ENCODE results near the gene FMC1.
"Not testable (repeated sequence)": the region's sequence is repeated elsewhere in the genome, so short reads cannot be mapped to it uniquely, and the experiment has no call there.

FMC1 gene

DNA sequence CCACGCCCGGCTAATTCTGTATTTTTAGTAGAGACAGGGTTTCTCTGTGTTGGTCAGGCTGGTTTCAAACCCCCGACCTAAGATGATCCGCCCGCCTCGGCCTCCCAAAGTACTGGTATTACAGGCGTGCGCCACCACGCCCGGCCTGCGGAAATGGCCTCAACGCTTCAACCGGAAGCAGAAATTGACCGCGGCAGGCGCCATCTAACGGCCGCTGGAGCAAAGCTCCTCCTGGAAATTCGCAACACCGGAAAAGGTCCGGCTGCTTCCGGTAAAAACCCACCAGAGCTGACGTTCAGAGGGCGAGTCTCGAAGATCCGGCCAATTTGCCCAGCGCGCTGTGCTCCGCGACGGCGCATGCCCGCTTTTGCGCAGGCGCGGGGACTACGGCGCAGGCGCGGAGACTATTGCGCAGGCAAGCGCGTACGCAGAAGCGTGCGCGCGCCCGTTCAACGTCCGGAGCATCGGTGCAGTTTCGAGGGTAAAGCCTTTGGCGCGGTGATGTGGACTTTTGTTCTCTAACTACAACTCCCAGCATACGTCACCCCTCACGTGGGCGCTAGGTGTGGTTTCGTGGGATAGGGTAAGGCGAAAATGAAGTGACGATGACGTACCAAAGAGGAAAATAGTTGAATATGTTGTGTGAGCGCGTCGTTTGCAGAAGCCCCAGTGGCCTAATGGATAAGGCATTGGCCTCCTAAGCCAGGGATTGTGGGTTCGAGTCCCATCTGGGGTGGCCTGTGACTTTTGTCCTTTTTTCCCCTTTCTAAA, 915 bp upstream of the FMC1 start:
- DNase-seq (ENCODE audit: low read depth in 2 of 2), result peak; percentile 97 to 98

DNA sequence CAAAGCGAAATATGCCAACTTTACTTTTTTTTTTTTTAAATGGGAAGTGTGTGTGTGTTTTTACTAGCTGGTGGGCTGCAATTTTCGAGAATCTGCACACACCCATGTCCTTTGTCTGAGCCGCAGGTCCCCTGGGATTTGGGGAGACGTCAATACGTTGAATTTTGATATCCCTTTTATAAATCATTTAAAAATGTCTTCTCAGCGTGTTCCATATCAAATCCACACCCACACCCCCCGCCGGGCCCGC, 404 bp upstream of the FMC1 start:
- DNase-seq (ENCODE audit: low read depth in 2 of 2), result peak in 1 of 2 experiments; percentile 67

DNA sequence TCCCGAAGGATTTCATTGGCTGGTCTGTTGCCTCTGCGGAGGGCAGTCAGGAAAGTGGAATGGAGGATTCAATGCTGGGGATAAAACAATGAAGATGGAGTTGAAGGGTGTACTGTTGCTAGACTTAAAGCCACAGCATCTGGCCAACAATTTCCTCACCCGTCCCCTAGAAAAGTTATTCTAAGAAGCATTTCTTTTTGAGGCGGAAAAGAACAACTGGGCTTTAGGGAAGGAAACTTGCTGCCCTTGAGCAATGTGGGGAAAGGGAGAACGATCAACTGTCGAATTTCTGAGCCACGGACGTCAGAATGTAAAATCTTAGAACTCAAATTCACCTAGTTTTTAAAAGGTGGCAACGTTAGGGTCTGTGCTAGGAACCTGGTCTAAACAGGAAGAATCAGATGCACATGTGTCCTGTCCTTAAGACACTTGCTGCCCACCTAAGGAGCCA, 664 bp downstream of the FMC1 start:
- no peak for DNase-seq (ENCODE audit: low read depth in 2 of 2)

DNA sequence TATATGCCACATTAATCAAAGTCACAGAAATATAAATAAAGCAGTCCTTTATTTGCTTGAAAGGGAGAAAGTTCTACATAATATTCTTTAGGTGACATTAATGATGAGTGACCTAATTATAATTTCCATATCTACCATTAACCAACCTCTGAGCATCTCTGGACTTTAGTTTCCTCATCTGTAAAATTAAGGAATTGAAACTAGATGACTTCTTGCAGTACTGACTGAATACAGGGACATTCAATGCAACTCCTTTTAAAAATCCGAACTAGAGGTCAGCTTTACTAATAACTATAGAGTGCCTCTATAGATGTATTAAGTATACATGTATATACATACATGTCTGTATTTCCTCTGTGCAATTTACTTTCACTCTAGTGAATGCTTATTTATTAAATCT, 3.9 kb downstream of the FMC1 start:
- no peak for DNase-seq (ENCODE audit: low read depth in 2 of 2)

DNA sequence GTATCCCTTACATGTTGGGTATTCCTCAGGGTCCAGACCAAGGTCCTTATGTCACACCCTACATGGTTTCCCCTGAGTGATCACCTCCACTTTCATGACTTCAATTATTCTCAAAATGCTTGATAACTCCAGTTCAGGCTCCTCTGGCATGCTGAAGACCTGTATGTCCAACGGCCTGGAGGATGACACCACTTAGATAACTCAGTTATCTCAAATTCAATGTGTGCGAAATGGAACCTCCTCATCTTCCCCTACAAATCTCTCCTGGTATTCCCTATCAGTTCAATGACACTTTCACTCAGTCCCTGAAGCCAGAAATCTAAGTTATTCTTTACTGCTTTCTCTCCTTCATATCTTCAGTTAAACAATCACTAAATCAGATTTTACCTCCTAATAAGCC, 9.9 kb downstream of the FMC1 start:
- DNase-seq (ENCODE audit: low read depth in 2 of 2), result no peak

DNA sequence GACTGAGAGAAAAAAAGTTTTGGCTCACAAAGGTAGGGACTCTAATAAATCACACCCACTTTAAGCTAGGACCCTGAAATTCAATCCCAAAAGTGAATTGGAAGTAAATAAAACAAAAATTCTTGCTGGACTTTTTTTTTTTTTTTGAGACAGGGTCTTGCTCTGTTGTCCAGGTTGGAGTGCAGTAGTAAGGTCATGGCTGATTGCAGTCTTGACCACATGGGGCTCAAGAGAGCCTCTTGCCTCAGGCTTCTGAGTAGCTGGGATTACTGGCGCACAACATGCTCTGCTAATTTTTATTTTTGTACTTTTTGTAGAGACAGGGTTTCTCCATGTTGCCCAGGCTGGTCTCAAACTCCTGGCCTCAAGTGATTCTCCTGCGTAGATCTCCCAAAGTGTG, 13.6 kb downstream of the FMC1 start:
- DNase-seq (ENCODE audit: low read depth in 2 of 2), result no peak

DNA sequence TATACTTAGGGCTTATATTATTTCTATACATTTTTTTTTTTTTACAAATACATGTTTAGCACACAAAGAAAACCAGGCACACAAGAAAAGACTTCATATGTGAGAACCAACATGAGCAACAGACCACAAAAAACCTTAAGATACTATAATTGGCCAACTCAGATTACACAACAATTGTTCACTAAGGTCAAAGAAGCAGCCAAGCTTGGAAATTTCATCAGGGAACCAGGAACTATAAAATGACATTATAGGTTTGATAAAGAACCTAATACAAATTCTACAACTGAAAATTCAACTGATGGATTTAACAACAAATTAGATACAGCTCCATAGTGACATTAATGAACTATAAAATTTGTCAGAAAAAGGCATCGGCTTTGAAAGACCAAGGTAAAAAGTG, 14.2 kb downstream of the FMC1 start:
- DNase-seq (ENCODE audit: low read depth in 2 of 2), result no peak

DNA sequence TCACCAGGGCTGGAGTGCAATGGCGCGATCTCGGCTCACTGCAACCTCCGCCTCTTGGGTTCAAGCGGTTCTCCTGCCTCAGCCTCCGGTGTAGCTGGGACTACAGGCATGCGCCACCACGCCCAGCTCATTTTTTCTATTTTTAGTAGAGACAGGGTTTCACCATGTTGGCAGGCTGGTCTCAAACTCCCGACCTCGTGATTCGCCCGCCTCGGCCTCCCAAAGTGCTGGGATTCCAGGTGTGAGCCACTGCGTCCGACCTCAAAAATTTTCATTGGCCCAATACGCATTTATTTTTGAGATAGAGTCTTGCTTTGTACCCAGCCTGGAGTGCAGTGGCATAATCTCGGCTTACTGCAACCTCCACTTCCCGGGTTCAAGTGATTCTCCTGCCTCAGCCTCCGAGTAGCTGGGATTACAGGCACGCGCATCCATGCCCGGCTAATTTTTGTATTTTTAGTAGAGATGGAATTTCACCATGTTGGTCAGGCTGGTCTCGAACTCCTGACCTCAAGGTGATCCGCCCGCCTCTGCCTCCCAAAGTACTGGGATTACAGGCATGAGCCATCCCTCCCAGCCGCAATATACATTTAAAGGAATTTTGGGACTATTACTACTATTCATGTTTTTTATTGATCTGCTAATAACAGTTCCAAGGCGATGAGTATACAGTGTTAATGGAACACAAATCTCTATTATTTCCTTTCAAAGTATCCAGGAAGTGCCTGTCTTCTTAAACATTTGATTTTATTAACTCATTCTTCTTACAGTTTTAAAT, 16.8 kb downstream of the FMC1 start:
- not testable (repeated sequence) for DNase-seq (ENCODE audit: low read depth in 2 of 2)

DNA sequence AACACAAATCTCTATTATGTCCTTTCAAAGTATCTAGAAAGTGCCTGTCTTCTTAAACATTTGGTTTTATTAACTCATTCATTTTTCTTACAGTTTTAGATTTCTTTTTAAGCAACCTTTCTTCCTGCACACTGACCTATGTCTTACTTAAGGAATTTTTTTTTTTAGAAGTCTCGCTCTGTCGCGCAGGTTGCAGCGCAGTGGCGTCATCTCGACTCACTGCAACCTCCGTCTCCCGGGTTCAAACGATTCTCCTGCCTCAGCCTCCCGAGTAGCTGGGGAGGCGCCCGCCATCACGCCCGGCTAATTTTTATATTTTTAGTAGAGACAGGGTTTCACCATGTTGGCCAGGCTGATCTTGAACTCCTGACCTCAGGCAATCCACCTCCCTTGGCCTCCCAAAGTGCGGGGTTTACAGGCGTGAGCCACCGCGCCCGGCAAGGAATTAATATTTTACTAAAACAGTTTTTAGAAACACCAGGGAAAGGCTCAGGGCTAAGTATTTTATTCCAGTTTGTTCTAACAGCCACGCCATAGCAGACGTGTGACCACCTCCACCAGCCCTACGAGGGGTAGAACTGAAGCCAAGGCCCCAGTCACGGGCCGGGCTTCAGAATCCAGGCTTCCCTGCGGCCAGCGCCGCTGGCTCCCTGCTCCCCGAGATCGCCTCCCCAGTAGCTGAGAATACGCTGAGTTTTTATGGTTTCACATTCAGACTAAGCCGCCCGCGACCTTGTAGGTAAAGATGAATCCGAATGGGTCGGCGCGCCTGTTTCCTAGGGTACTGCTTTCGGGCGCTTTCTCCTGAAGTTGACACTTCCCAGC, 17.6 kb downstream of the FMC1 start:
- peak; percentile 18 to 28 for DNase-seq (ENCODE audit: low read depth in 2 of 2)

DNA sequence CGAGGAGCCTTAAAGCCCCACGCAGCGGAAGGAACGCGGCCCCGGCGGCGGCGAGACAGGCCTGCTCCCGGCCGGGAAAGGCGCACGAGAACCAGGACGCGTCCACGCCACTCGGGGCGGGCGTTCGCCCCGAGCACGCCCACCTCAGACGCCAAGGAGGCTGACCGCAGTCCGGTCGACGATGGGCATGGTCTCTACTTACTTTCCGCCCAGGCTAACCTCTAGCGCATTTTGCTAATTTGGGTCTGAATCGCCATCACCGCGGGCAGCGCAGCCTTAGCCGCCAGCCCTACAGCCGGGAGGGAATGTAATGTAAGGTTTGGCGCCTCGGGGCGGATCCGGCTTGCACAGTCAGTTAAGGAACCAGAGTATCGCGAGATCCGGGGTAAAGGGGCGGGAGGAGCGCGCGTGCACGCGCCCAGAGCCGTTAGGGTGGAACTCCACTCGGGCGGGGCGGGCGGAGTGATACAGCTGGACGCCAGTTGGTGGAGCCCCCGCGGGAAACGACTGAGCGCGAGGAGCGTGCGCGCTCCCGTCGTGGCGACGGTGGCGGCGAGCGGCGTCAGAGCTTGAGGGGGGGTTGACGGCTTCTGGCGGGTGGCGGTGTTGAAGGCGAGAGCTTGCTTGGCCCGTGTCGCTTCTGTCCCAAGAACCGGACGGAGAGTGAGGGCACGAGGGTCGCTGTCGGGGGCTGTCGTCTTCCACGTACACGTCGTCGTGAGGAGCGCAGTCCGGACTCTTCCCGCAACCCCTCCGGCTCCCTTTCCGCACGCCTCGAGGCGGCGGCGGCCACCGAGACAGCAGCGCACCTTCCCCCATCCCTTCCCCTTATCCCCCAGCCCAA, 18.5 kb downstream of the FMC1 start, which contains the start of gene LUC7L2:
Gene LUC7L2, plus strand, starts transcription at position 529 of the 844 bp plus-strand sequence. CDS start 368 bp downstream, outside the sequence.
- peak; percentile 99 to 100 for DNase-seq (ENCODE audit: low read depth in 2 of 2)

DNA sequence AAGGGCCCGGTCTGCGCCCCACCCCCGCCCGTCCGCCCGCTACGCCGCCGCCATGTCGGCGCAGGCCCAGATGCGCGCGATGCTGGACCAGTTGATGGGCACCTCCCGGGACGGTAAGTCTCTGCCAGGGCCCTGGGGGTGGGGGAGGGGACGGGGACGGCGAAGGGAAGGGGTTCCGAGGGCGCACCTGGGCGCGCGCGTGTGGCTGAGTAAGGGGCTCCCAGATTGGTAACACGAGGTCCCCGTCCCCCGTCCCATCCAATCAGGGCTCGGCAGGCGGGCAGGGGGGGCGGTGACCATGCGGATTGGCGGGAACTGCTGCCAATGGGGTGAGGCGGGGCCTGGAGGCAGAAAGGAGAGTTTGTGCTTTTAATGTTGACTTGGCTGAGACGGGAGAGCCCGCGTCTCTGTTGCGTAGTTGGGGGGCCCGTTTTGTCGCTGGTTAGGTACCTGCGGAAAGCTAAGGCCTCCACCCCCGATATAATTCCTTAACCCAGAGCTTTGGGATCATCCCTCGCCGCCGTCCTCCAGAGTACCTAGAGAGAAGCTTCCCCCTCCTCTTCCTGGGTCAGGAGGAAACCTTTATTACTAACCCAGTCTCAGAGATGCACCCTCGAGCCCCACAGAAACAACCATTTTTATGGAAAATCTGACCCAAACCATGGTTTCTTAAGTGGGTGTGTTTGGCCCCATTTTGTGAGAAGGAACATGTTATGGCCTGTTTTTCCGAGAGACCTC, 19.2 kb downstream of the FMC1 start:
- DNase-seq (ENCODE audit: low read depth in 2 of 2), result peak; percentile 97 to 98

DNA sequence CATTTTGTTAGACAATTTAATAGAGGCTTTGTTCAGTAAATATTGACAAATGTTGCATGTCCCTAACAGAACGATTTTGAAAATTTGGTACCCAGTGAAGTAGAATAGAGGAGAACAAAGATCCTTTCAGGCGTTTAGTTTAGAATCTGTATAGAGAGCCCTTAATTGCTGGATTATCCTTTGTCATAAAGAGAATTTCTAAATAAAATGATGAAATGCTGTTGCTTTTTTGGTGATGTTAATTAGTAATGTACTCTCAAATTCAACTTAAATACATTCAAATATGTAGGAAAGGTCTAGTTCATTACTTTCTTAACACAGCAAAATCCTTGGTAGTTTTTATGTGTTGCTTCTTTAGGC, 19.8 kb downstream of the FMC1 start:
- DNase-seq (ENCODE audit: low read depth in 2 of 2), result no peak

DNA sequence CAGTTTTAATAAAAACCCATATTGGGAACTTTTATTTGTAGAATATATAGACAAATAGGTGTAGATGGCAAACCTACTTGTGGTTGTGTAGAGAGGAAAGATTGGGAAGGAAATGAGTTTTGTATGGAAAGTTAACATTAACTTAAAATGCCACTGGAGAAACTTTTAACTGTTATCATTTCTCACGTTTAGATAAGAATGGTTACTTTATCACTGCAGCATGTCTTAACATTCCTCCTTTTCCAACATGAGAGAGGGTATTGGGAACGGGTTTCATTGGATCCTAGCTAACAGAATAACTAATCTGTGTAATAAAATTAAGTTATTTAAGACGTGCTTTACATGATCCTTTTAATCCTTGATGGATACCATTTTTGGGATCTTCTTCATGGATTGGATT, 20.4 kb downstream of the FMC1 start:
- DNase-seq (ENCODE audit: low read depth in 2 of 2), result no peak

DNA sequence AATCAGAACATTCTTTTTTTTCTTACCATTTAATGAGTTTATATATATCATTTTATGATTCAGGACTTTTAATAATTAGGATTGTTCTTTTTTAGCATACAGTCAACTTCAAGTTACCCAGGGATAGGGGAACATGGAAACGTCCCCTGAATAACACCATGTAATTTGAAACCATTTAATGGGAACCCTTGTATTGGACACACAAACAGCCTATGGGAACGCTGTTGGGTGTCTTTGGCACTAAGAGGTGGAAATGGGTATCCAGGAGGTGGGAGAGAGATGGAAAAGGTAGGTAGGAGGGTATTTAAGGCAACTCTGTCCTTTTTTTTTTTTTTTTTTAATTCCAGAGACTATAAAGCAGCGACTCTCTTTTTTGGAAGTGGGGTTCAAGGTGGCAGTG, 21.2 kb downstream of the FMC1 start:
- DNase-seq (ENCODE audit: low read depth in 2 of 2), result no peak

DNA sequence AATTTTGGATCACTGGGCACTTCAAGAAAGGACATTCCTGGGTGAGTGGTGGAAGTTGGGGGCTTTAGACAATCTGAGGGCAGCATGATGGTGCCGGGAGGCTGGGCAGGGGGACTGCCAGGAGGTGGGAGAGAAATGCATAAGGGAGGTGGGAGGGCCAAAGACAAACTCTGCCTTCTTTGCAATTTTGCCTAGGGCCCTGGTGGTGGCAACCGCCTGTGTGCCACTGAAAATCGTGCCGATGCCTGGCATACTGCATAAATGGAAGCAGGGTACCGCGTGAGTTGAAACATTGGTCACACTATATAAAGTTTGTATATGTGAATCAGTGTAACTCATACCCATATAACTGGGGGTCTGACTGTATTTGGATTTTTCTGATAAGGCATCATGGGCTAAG, 21.8 kb downstream of the FMC1 start:
- DNase-seq (ENCODE audit: low read depth in 2 of 2), result no peak

DNA sequence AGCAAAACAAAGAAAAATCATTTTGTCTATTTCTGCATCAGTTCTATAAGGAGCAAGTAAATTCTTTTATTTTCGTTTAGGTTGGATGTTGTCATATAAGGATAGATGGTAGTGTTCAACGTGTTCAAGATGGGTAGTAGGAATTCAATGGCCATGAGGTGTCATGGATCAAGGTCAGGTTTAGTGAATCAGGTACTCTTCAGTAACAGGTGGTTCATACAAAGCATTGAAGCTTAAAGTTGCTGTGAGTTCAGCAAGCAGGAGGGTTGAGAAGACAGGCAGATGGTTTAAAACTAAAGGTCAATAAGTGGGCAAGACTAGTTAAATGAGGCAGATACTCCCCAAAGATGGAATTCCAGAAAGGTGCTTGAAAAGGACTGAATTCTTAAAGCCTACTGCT, 24.2 kb downstream of the FMC1 start:
- DNase-seq (ENCODE audit: low read depth in 2 of 2), result no peak

DNA sequence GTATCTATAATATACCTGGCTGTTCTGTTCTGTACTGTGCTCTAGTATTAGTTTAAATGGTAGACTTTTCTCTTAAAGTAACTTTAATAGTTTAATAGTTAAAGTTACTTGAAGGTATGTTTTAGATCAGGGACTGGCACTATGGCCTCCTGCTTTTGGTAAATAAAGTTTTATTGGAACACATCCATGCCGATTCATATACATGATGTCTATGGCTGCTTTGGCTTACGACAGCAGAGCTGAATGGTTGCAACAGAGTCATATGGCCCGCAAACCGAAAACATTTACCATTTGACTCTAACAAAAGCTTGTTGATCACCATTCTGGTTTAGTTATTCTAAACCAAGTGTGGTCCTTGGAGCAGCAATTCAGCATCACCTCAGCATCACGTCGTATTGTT, 25.3 kb downstream of the FMC1 start:
- no peak for DNase-seq (ENCODE audit: low read depth in 2 of 2)

DNA sequence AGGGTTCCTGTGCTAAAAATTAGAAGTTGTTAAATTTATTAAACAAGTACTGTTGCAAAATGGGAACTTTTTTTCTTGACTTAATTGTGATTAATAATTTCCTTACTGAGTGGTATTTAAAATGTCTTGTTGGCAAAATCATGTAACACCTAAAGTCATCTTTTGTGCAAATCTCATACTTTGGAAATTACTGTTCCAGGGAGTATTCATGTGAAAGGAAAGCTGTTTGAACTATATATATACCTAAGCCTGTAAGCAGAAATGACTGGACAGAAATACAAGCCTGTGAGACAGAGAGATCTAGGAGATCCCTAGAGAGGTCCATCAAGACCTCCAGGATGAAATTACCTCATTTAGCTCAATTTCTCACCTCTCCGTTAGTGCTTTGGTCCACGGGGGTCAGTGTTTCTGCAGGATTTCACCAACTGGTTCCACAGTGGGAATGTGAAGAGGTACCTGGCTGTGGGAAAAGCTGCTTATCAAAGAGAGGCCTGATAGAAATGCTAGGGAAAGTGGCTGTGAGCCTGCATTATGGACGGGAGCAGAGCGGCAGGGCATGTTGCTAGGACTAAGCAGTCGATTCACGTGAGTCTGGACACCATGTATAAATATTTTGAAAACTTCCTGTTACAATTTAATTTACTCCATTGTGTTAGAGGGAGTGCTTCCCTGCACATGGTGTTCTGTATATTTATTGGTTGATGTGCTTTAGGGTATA, 26.5 kb downstream of the FMC1 start:
- DNase-seq (ENCODE audit: low read depth in 2 of 2), result no peak

DNA sequence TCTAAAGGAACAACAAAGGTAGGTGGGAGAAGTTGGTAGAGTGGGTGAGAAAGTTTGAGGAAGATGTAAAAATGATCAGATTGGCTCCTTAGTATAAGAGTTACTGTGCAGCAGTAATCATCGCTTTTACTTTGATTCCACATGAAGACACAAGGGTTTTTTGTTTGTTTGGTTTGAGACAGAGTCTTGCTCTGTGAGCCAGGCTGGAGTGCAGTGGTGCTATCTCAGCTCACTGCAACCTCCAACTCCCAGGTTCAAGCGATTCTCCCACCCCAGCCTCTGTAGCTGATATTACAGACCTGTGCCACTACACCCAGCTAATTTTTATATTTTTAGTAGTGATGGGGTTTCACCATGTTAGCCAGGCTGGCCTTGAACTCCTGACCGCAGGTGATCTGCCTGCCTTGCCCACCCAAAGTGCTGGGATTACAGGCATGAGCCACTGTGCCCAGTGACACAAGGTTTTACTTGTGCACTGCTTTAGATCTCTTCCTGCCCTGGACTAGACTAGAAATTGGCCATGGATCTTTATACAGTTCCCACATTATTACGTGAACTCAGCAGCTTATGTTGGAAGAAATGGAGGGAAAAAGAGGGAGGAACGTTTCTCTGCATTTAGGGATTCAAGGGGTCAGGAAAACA, 29.3 kb downstream of the FMC1 start:
- no peak for DNase-seq (ENCODE audit: low read depth in 2 of 2)

DNA sequence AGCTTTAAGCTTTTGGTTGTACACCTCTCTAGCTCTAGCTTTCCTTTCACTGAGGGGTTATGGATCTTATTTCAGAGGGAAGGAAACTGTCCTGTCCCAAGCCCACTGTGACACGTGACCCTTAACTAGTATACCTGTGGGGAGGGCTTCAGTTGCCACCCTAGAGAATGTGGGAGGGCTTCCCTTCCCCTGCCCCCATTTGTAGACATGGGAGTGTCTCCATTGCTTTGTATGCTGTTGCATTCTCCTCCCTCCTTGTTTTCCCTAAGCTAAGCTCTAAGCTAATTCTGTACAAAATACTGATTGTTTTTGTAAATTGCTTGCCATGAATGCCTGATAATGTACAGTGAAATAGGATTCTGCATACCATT, 29.8 kb downstream of the FMC1 start:
- DNase-seq (ENCODE audit: low read depth in 2 of 2), result no peak

All from stimulated activated CD4-positive, alpha-beta T cell treated with anti-CD3 and anti-CD28 coated beads, Interleukin-12 subunit alpha, Interleukin-12 subunit beta, amount 100 ng/mL, for 24 hours (primary cell).